Heart left ventricle (tissue), 13 donors: Measurements from ENCODE around the gene NAT14.

Experiments
- POLR2A ChIP-seq, 2 donors: fragments of 450-650 bp; IDR thresholded peaks; one replicate each; pipeline ENCODE4 v1.6.1; 2017; ENCODE audit warnings: antibody characterized with exemption in 2 of 2, mild to moderate bottlenecking in 2 of 2, moderate library complexity in 2 of 2
- TF ChIP-seq, protein P1 (sequence below), 12 donors: fragments of 200-600 bp; sonication (generic) in 4 of 12; IDR thresholded peaks; one replicate each; pipeline versions ENCODE4 v1.5.0 to v1.8.0; 2018 to 2022; ENCODE audit warnings: antibody characterized with exemption in 12 of 12, mild to moderate bottlenecking in 5 of 12
- donor health status: ischemic (EF 13 %, LVEDD 7.1; RV severe dilation, severe dysfunction).
- donor health status: DM: no; HTN: yes; CAD: no.
- donor health status: DM: no; HTN: no; CAD: no.
- donor health status: ischemic (EF 25% LVEDD 6.9; RV normal size, moderate dysfunction).
- donor health status: ischemic (EF 25% LVEDD 5.7; RV mildly dilated, moderate dysfunction).
- donor health status: ischemic (EF 35%, LVEDD 5.7; RV mildly dilated, moderate dysfunction).
- donor health status: nonischemic (EF 11% LVEDD 7.7; RV severe dilation, severe dysfunction).
- donor health status: DM: yes; HTN: yes; CAD: no.
- donor health status: PGD.
- donor health status: ischemic (EF 29% LVEDD 5.4; RV normal size, mild dysfunction).
- donor health status: nonischemic (EF 23%, LVEDD 6.1; RV moderate dilation, normal function).

GRCh38 chr19:55447421-55448174 lies 37.4 kb upstream of the NAT14 start:
- TF ChIP-seq, protein P1, sequence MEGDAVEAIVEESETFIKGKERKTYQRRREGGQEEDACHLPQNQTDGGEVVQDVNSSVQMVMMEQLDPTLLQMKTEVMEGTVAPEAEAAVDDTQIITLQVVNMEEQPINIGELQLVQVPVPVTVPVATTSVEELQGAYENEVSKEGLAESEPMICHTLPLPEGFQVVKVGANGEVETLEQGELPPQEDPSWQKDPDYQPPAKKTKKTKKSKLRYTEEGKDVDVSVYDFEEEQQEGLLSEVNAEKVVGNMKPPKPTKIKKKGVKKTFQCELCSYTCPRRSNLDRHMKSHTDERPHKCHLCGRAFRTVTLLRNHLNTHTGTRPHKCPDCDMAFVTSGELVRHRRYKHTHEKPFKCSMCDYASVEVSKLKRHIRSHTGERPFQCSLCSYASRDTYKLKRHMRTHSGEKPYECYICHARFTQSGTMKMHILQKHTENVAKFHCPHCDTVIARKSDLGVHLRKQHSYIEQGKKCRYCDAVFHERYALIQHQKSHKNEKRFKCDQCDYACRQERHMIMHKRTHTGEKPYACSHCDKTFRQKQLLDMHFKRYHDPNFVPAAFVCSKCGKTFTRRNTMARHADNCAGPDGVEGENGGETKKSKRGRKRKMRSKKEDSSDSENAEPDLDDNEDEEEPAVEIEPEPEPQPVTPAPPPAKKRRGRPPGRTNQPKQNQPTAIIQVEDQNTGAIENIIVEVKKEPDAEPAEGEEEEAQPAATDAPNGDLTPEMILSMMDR (IDR thresholded peaks at IDR 0.05) = no peak
- no peak for TF ChIP-seq POLR2A (IDR thresholded peaks at IDR 0.05)
